HG03571 (cell line): ENCODE measurements around the gene NAA50.

Experiments used
- ATAC-seq: cut with Tn5 transposase; IDR thresholded peaks from one replicate; pipeline ENCODE4 v1.9.1; 2021; ENCODE audit not compliant: unreplicated experiment

Gene NAA50

DNA sequence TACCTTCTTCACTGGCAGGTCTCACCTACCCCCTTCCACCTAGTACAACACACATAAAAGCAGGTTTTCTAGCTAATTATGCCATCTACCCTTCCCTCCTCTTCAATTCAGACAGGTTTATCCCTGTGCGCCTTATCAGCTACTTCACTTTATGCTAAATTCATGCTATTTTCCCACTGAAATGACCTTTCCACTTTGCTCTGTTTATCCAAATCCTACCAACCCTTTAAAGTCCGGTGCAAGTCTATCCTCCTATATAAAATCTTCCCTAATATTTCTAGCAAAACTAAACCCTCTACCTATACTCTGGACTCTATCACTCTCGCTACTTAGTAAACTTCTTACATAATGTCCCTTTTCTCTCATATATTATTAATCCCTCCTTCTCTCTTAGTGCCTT lies 55.6 kb downstream of the NAA50 start:
- no peak for ATAC-seq

DNA sequence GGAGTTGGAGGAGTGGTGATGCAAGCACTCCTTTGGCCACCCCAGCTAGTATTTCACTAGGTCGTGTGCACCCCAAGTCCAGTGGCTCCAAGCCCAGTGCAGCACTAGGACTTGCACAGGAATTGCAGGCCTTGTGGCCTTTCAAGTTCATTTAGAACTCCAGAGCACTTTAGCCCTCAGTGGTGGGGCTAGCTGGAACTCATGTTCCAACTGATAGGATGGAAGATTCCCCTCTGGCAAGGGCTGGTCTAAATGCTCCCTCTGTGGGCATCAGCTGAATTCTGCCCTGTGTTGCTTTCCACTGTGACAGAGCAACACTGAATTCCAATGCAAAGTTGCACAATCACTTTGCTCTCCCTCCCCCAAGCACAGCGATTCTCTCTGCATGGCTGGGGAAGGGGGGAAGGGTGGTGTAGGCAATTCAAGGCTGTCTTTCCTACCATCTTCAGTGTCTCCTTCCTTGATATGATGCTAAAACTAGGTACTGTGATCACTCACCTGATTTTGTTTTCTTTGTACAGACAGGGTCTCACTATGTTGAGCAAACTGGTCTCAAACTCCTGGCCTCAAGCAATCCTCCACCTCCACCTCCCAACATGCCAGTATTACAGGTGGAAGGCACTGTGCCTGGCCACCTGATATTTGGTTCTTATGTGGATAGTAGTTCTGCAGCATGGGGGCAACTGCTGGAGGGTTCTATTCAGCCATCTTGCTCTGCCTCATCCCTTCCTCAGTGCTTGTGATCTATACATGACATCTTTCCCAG lies 59.9 kb downstream of the NAA50 start:
- ATAC-seq = no peak

DNA sequence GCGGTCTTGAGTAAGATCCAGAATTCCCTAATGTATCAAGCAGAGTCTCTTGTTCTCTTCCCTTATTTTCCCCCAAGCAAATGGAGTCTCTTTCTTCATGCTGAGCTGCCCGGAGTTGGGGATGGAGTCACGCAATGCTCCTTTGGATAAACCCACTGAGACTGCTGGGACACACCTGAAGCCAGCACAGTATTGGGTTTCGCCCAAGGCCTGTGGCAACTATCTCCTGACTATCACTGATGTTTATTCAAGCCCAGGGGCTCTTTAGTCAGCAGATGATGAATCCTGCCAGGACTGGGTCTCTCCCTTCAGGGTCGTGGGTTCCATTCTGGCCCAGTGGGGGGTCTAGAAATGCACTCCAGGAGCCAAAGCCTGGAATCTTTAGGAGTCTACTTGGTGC lies 60.9 kb downstream of the NAA50 start:
- ATAC-seq = no peak

DNA sequence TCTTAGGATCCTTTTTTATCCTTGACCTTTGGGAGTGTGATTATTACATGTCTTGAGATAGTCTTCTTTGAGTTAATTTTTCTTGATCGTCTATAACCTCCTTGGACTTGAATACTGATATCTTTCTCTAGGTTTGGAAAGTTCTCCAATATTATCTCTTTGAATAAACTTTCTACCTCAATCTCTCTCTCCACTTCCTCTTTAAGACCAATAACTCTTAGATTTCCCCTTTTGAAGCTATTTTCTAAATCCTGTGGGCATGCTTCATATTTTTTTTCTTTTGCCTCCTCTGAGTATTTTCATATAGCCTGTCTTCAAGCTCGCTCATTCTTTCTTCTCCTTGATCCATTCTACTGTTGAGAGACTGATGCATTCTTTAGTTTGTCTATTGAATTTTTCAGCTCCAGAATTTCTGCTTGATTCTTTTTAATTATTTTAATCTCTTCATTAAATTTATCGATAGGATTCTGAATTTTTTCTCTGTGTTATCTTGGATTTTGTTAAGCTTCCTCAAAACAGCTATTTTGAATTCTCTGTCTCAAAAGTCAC lies 61.7 kb downstream of the NAA50 start:
- ATAC-seq = no peak

DNA sequence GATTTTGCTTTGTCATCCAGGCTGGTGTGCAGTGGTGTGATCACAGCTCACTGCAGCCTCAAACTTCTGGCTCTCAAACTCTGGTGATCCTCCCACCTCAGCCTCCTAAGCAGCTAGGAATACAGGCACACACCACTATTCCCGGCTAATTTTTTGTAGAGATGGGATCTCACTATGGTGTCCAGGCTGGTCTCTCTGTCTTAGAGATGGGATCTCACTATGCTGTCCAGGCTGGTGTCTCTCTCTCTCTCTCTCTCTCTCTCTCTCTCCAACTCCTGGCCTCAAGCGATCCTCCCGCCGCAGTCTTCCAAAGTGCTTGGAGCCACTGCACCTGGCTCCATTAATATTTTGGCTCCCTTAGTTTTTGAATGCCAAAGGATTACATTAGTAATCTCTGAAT lies 67.3 kb downstream of the NAA50 start:
- no peak for ATAC-seq

DNA sequence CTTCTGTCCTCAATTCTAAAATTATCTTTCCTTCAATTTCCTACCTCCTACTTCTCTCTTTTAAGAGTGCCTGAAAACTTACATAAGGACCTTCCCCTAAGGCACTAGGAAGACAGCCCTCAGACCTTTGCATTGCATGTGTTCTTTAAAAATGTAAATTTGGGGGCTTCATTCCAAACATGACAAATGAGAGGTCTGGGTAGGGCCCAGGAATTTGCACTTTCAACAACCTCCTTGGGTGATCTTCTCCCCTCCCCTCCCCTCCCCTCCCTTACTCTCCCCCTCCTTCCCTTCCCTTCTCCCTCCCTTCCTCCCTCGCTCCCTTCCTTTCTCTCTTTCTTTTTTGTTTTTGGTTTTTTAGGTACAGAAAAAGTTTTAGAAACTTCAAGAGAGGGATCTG lies 68.3 kb downstream of the NAA50 start:
- ATAC-seq = no peak

DNA sequence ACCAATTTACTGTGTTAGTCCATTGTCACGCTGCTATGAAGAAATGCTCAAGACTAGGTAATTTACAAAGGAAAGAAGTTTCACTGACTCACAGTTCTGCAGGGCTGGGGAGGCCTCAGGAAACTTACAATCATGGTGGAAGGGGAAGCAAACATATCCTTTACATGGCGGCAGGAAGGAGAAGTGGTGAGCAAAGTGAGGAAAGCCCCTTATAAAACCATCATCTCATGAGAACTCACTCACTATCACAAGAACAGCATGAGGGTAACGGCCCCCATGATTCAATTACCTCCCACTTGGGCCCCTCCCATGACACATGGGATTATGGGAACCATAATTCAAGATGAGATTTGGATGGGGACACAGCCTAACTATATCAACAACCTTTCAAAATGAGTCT lies 69.8 kb downstream of the NAA50 start:
- ATAC-seq = no peak

DNA sequence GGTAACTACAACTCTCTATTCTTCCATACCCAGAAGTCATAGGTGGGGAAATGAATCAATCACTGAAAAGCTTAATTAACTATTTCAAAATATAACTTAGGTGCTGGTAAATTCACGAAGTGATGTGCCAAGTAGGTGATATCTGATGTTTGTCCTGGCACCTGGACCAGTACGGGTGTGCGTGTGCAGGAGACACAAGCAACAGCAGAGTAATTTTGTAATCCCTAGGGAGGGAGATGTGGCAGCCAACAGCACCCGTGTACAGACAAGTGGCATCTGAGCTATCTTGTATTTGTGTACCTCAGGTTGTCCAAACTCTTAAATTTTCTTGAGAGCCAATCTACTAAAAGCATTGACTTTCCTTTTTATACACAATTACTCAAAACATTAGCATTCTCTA lies 72.5 kb downstream of the NAA50 start:
- no peak for ATAC-seq

DNA sequence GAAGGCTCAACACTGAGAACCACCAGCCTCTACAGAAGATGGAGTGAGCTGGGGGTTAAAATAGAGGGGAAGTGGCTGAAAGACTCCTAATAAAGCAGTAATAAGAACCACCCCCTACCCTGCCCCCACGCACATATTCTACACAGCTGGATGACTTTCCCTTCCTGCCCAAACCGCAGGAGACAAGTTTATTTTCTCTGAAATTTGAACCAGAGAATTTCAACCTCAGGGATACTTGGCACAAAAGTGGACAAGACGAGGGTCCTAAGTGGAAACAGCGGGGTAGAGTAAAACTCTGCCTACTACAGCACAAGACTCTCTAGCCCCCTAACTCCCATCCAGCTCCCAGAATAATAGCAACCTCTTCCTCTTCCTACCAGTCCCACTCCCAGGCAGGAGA lies 78.0 kb downstream of the NAA50 start:
- no peak for ATAC-seq
